GM18867 (cell line): ENCODE results near the gene ECT2.
"Not testable (repeated sequence)": the region's sequence is repeated elsewhere in the genome, so short reads cannot be mapped to it uniquely, and the experiment has no call there.

Experiments
- ATAC-seq: cut with Tn5 transposase; IDR thresholded peaks from one replicate; pipeline ENCODE4 v1.9.1; 2021; ENCODE audit warnings: mild to moderate bottlenecking, moderate library complexity; ENCODE audit not compliant: unreplicated experiment

ECT2 gene, protein sequence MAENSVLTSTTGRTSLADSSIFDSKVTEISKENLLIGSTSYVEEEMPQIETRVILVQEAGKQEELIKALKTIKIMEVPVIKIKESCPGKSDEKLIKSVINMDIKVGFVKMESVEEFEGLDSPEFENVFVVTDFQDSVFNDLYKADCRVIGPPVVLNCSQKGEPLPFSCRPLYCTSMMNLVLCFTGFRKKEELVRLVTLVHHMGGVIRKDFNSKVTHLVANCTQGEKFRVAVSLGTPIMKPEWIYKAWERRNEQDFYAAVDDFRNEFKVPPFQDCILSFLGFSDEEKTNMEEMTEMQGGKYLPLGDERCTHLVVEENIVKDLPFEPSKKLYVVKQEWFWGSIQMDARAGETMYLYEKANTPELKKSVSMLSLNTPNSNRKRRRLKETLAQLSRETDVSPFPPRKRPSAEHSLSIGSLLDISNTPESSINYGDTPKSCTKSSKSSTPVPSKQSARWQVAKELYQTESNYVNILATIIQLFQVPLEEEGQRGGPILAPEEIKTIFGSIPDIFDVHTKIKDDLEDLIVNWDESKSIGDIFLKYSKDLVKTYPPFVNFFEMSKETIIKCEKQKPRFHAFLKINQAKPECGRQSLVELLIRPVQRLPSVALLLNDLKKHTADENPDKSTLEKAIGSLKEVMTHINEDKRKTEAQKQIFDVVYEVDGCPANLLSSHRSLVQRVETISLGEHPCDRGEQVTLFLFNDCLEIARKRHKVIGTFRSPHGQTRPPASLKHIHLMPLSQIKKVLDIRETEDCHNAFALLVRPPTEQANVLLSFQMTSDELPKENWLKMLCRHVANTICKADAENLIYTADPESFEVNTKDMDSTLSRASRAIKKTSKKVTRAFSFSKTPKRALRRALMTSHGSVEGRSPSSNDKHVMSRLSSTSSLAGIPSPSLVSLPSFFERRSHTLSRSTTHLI

DNA sequence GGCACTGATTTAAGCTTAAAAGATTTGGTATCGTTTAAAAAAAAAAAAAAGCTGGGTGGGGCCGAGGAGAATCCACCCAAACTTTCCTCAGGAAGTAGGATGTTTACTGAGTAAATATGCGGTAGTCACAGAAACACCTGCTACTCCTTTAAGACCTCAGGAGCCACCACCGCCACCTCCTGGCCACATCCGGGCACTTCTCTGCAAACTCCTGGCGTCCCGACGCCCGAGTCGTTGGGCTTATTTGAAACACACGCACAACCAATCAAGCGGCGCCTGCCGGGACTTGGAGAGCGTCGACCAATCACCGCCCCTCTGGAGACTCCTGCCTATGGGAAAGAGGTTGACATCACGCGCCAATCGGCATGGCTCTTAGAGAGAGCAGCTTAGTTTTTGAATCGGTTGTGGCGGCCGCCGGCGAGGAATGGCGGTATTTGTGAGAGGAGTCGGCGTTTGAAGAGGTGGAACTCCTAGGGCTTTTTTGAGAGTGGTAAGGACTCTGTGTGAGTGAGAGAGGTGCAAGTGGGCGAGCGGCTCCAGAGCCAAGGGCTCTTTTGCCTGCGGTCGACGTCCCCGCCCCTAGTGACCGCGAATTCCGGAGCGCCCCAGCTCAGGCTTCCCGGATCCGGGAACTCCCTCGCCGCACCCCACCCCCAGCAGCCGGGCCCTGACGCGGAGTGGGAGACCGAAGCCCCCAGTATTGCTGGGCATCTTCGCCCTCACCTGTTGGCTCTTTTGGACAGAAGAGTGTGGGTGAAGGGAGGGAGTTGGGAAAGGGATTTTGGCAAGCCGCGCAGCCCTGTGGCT, at the start of gene ECT2:
Gene ECT2 (plus strand): TSS at position 359 of the 807 bp plus-strand sequence. CDS start 3,805 bp downstream, outside the sequence.
- ATAC-seq = peak; percentile 97

DNA sequence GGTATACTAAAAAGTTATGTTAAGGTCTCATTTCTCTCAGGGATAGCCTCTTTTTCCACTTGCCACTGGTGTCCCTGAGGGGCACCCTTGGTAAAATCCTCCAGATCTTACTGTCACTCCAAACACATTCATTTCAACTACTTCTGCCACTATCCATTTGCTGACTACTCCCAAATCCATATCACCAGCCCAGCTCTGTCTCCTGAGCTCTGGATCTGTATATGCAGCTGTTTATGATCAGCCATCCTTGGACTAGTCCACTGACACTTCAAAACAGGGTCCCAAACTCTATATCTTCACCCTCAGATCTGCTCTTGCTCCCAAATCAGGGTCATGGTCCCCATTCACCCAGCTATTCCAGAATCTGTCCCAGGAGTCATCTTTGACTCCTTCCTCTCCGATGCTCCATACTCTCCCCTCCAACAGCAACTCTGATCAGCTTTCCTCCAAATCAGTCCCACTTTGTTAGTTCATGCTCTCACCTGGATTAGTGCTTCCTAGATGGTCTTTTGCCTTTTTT, 49.5 kb upstream of the ECT2 start:
- no peak for ATAC-seq

DNA sequence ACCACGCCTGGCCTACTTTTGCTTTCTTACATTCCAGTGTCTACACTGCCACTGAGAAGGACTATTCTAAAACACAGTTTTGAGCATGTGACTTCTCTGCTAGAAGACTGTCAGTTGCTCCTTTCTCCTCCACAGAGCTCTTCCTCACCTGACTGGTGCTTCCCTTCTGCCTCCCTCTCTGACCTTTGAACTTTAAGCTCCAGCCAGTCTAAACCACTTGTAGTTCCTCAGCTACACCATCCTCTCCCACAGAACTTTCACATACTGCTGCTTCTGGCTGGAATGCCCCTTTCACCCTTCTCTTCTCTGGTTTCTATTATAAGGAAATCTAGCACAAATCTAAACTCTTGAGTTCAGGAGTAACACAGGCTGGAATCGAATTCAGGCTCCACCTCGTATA, 48.8 kb upstream of the ECT2 start:
- no peak for ATAC-seq

DNA sequence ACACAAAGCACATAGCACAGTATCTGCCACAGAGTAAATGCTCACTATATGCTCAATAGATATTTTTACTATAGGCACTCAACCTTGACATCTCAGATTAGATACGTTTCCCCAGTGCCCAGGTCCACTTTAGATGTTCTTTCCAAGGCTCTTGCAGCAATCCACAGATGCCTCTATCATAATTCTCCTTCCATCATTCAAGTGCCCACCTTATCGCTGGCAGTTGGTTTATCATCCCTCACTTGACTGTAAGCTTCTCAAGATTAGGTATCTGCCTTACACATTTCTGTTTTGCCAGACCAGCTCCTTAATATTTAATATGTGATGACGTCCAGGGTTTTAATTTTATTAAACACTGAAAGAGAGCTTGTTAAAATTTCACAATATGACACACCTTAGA, 48.3 kb upstream of the ECT2 start:
- no peak for ATAC-seq

DNA sequence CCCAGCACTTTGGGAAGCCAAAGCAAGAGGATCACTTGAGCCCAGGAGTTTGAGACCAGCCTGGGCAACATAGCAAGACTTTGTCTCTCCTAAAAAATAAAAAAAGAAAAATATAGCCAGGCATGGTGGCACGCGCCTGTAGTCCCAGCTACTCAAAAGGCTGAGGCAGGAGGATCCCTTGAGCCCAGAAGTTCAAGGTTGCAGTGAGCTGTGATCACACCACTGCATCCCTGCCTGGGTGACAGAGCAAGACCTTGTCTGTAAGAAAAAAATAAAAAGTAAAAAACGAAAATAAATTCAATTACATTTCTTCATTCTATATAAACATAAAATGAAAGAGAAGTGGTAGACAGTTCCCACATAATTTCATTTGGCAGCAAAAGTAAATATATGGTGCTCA, 47.8 kb upstream of the ECT2 start:
- ATAC-seq = not testable (repeated sequence)

DNA sequence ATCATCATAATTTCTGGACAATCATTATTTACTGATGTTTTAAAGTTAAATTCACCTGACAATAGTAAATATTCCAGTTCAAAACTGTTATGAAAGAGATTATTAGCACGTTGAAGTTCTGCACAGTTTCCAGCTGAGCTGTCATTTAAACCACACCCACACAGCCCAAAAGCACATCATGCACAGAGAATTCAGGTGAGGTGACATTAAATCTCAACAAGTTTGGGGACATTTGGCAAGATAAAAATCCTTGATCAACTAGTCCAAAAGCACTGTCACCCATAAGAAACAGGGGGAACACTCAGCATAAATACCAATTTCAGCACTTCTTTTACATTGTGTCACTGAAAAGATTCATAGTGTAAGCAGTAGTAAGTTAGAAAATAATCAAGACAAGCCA, 46.5 kb upstream of the ECT2 start:
- ATAC-seq = no peak

DNA sequence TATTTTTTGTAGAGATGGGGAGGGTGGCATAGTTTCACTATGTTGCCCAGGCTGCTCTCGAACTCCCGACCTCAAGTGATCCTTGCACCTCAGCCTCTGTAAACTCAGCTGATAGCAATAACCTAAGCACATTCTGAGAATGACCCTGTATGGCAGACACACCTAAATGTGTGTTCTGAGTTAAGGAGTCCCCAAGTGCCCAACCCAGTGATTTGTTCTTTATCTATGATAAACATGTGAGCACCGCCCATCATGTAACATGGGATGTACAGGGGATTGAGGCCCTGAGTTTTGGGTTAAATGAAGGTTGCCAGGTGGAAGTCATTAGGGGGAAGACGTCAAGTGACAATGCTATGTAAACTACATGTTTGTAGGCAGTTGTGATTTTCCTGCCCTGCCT, 45.4 kb upstream of the ECT2 start:
- ATAC-seq = no peak

DNA sequence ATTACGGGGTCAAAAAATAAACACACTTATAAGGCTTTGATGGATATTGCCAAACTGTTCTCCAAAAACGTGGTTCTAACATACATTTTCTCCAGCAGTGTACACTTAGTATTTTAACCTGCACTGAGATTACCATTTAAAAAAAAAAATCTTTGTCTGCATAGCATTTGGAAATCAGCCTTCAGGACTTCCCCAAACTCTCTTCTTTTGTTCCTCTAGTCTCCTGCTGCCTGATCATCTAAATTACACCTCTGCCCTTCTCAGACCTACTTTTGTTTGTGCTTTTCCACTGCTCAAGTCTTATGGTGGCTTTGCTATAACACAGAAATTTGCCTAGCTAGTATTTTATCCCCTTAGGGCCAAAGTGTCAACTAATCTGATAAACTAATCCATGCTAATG, 43.5 kb upstream of the ECT2 start:
- no peak for ATAC-seq

DNA sequence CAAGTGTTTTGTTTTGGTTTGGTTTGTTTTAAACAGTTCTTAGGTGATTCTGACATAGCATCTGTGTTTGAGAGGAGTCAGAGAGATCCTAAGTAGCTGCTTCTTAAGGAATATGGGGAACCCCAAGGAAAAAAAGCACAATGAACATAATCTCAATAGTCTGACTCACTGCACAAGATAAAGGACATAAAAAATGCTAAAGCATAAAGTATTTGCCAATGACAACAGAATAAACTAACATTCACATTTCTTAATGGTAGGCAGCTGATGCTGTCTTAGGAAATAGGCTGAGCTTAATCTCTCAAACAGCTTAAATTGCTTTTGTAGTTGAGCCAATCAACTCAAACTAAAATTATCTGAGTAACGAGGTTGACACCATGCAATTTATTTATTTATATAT, 42.6 kb upstream of the ECT2 start:
- no peak for ATAC-seq

DNA sequence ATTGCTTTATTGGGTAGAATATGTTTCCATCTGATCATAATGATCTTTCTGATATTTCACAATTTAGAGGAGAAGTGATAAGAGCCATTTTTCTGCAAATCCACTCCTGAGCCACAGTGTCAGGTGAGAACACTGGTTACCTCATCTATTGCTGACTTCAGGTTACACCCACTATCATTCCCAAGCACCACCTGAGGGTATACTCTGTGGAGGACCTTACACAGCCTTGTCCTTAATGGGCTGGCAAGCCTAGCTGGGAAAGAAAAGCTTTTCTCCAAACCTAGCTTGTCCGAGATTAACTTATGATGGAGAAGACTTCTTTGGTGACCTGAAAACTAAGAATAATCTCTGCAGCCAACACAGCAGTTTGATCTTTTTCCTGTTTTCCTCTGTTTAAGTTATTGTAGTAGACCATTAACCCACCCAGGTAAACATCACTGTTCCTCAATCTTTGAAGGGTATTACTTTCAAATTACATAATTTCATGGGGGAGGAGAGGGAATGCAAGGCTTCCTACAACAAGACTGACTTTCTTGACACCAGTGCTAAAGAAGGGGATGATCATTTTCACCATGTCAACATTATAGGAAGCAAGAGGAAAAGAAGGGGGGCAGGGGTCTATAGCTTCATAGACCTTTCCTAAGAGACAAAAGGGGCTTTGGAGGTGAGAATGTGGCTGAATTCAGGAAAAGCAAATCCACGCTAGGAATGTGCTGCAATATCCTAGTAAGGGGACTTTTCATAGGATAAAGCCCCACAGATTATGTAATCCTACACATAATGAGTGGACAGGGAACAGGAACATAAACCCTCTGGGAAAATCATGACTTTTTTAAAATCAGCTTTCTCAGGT, 41.4 kb upstream of the ECT2 start:
- ATAC-seq = no peak

DNA sequence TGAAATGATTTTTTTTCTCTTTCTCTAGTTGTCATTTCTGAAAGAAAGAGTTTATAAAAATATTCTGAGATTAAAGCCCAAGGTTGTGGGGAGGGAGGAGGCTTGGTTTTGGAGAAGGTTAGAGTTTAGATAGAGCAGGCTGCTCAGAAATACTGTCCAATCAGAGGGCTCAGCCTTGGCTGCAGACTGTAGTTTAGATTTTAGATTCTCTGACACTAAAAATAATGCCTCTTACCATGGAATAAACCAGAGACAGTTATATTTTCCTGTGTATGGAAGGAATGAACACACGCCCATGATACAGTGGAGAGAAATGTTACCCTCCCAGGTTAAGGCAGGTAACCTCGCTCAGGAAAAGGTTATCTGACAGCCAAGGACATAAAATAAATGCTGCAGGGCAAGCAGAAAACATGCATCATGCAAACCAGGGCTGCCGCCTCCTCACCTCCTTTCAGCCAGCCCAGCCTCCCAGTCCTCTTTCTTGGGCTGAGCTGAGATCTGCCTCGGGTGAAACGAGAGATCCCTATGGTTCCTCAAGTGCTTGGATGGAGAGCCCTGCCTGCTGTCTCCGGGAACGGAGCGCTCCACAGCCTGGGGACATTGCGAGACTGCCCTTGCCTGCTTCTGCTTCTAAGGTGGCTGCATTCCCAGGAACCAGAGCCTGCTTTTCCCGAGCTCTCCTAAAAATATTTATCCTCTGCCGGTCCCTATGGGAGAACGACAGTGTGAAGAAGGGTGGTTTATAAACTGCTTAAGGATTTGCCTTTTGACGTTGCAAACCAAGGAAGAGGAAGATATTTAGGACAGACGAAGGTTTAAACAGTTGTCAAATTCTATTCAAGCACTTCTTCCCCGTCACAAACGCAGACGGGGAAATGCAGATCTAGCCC, 40.5 kb upstream of the ECT2 start:
- ATAC-seq = peak; percentile 1

DNA sequence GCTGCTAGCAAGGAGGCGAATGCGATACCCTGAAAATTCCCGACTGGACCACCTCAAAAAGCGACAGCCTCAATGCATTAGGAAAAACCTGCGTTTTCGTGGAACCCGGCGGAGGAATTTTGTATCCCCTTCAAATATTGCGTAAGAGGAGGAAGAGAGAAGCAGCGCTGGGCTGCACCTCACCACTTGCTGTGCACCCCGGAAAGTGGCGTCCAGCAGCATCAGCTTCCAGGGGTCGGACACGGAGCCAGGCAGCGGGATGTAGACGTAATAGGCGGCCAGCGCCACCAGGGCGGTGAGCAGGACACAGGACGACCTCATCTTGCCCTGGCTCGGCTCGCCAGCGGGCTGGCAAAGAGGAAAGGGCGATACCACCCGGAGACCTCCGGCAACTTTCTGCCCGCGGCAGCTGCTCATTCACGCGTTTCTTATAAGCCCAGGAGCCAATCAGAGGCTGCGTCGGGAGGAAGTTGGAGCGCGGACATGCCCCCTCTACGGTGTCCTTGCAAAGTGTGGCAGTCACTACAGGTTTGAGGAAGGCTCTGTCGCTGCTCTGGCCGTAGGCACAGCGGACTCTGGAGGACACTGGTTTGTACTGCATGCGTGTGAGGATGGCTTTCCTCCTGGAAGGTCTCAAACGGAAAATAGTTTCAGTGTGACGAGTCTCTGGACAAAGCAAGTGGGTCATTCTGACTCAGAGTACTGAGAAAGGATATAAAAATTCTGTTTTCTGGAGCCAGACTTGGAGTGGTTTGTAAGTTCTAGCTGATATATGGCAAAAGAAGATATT, 39.7 kb upstream of the ECT2 start, which contains the start of gene NCEH1:
Gene NCEH1 (minus strand): TSS at position 404 of the 790 bp plus-strand sequence. CDS start 83 bp downstream, at position 321.
- ATAC-seq = peak; percentile 100

DNA sequence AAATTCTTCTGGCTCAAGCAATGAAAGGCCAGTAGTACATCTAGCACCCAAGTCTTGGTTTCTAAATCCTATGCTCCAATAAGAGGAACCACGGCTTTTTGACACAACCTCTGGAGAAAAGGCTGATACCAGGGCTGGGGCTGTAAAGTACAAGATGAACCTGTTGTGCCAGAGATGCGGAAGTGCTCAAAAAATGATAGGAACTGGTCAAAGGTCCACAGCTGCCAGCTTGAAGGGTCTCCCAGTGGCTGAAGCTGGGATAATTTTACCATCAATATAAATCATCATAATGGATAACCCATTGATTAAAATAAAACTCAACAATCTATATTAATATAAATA, 39.1 kb upstream of the ECT2 start:
- ATAC-seq = peak; percentile 11

DNA sequence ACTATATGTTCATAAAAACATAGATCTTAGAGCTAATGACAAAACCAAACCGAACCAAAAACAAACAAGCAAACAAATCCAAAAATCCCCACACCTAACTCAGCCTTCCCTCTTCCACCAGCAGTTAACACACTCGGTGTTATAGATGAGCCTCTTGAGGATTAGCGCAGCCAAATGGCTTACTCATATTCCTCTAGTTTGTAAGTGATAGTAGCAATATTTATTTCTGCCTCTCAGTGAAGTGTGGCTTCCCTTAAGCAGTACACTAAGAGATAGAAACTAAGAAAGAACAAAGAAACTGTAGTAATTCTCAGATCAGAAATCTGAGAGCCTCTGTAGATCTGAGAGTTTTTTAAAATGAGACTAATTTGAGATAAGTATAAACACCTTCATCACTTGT, 37.2 kb upstream of the ECT2 start:
- no peak for ATAC-seq

DNA sequence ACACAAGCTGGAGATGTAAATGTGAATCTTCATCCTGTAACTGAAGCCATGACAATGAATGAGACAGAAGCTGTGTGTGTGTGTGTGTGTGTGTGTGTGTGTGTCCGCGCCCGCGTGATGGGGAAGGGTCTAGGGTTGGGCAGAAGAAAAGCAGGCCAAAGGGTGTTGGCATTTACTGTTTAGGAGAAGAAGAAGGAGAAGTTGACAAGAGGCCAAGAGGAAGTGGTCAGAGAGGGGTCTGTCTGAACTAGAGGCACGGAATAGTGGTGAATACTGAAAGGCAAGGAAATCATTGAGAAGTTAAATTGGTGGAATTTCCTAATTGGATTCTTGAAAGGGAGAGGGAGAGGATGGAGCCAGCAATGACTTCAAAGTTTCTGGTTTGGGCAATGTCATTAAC, 34.0 kb upstream of the ECT2 start:
- ATAC-seq = no peak

DNA sequence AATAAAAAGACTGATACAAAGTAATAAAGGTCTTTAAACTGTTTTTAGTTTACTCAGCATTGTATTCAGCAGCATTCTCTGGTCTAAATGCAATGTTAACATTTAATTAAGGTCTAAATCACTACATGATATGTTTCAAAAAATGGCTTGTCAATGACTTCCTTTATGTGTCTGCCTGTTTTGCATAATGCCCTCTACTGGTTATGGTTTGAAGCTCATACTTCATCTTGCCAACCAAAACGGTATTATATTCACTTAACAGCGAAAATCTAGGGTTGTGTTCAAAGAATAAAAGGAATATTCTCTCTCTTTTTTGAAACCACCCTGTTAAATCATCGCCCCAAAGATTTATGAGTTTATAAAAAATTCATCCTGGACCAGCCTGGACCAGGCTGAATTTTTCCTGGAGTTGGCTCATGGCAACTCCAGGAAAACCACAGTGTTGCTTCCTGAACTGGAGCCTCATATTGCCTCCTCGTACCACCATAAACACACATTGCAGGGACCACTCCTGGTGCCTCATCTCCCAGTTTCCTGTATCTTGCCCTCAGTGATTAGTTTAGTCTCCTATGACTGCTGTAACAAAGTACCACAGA, 32.9 kb upstream of the ECT2 start:
- peak; percentile 67 for ATAC-seq

DNA sequence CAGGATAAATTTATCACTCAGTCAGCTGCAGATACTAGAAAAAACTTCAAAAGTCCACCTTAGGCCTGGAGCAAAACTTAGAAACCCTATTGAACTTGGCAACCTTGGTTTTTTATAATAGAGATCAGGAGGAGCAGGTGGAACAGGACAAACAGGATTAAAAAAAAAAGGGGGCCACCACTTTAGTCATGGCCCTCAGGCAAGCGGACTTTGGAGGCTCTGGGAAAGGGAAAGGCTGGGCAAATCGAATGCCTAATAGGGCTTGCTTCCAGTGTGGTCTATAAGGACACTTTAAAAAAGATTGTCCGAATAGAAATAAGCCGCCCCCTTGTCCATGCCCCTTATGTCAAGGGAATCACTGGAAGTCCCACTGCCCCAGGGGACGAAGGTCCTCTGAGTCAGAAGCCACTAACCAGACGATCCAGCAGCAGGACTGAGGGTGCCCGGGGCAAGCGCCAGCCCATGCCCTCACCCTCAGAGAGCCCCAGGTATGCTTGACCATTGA, 27.9 kb upstream of the ECT2 start:
- not testable (repeated sequence) for ATAC-seq

DNA sequence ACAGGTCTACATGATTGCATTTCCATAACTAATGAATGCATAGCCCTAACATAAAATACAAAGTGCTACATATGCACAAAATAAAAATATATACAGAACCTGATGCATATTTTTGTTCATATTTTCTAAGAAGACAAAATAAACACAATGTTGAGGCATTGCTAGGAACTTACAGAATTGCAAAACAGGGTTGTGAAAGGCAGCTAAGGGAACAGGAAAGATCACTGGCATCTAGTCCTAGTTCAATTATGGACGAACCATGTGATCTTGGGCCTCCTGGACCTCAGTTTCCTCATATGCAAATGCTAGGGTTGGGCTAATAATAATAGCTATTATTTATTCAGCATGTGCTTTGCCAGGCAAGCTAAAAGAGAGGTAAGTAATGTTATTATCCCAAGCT, 24.1 kb upstream of the ECT2 start:
- no peak for ATAC-seq
